ENCODE measurements around the gene RTP4.

DNA sequence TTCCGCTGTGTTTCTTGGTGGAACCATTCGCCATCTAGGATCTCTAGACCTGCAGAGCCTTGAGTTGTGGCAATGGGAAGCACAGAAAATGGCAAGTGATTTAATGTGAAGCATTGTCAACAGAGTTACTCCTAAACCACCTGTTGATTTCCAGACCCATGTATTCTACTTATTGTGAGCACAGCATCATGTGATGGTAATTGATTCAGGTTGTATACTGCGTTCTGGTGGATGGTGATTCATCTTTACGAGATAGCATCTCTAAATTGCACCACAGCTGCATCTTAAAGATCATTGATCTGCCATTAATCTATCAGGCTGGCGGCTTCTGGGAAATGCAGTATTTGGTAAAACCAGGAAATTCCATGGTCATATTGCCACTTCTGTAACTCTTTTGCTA lies 7.4 kb downstream of the RTP4 start:
- TF ChIP-seq, protein P1, sequence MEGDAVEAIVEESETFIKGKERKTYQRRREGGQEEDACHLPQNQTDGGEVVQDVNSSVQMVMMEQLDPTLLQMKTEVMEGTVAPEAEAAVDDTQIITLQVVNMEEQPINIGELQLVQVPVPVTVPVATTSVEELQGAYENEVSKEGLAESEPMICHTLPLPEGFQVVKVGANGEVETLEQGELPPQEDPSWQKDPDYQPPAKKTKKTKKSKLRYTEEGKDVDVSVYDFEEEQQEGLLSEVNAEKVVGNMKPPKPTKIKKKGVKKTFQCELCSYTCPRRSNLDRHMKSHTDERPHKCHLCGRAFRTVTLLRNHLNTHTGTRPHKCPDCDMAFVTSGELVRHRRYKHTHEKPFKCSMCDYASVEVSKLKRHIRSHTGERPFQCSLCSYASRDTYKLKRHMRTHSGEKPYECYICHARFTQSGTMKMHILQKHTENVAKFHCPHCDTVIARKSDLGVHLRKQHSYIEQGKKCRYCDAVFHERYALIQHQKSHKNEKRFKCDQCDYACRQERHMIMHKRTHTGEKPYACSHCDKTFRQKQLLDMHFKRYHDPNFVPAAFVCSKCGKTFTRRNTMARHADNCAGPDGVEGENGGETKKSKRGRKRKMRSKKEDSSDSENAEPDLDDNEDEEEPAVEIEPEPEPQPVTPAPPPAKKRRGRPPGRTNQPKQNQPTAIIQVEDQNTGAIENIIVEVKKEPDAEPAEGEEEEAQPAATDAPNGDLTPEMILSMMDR (IDR thresholded peaks at IDR 0.05), result no peak
- no peak for TF ChIP-seq POLR2A (IDR thresholded peaks at IDR 0.05)

Measured in lower leg skin (tissue), 3 donors.